Hepatic stellate cell (primary cell): ENCODE data around the gene MXD3.
"Not testable (repeated sequence)": the region's sequence is repeated elsewhere in the genome, so short reads cannot be mapped to it uniquely, and the experiment has no call there.

Experiments used
- DNase-seq: peaks from one replicate; pipeline ENCODE4 v3.0.0; 2011; ENCODE audit warnings: low spot score

Gene MXD3, protein sequence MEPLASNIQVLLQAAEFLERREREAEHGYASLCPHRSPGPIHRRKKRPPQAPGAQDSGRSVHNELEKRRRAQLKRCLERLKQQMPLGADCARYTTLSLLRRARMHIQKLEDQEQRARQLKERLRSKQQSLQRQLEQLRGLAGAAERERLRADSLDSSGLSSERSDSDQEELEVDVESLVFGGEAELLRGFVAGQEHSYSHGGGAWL

DNA sequence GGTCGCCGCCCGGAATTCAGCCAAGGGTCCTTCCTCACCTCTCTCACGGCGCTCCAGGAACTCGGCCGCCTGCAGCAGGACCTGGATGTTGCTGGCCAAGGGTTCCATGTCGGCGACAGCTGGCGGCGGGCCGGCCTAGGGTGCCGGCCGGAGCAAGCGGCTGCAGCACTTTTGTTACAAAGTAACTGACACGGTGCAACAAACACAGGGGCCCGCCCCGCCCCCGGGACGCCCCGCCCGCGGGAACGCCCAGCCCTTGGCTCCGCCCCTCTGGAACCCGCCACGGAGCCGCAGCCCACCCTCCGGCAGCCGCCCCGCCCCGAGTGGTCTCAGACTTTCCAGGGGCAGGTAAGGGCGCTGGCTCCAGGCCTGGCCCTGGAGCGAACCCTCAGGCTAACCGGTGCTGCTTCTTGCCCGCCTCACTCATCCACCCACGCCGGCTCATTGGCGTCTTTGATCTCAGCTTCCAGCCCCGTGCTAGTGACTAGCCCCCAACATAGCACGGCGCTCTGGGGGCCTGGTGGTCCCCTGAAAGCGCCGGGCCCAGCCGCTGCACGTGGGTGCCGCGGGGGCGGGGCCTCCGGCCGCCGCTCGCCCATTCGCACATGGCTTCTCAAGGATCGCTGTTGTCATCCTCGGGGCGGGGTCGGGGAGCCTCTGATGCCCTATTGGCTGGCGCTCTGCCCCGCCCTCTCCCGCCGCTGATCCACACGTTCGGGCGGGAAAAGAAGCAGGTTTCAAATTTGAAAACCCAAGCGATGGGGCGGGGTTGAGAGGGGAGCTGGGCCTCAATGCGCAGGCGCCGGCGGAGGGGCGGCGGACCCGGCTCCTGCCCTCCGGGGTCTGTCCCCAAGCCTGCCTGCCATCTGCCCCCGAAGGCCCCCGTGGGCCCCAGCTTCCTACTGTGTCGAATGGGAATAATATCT is at the start of gene MXD3:
Gene MXD3, minus strand, starts transcription at position 176 of the 926 bp plus-strand sequence. Its CDS starts 68 bp downstream, at position 108.
- peak; percentile 99 for DNase-seq

DNA sequence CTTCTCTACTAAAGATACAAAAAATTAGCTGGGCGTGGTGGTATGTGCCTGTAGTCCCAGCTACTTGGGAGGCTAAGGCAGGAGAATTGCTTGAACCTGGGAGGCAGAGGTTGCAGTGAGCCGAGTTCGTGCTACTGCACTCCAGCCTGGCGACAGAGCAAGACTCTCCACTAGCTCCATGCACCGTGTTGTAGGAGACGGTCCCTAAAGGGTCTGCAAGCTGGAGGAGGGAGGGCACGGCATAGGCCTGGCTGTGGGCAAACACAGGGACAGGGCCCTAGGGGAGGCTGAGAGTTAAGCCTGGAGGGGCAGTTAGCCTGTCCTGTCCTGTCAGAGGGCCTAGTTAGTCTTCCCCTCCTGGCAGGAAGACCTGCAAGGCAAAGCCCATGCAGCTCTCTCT is 49.0 kb upstream of the MXD3 start:
- not testable (repeated sequence) for DNase-seq

DNA sequence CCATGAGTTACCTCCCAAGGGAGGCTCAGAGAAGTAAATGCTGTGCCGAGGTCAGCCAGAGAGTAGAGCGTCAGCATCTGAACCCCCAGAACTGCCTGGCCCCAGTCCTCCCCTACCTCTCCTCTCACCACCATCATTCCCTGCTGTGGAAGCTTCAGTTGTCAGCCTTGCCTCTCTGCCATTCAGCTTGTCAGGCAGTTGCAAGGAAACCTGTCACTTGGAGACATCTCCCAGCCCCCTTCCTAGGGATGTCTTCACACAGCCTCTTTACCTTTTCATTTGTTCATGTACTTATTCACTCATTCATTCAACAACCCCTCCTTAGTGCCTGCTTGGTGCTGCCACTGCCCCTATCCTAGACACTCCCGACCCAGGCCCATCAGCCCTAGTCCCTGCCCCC is 48.2 kb upstream of the MXD3 start:
- DNase-seq, result no peak

DNA sequence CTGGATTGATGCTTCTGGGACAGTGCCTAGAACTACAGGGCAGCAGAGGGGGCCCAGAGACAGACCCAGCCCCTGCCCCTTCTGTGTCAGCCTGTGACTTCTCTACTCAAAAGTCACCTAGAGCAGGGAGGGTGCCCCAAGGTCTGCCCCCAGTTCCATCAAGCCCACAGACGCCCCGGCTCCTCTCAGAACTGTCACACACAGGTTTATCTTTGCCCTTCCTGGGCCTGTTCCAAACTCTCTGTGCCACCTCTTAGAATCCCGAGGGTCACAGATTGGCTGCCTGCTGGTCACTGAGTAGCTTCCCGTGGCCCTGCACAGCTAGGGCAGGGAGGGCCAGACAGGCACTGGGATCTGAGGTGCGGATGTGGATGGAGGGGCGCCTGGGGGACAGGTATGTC is 47.8 kb upstream of the MXD3 start:
- DNase-seq, result no peak

DNA sequence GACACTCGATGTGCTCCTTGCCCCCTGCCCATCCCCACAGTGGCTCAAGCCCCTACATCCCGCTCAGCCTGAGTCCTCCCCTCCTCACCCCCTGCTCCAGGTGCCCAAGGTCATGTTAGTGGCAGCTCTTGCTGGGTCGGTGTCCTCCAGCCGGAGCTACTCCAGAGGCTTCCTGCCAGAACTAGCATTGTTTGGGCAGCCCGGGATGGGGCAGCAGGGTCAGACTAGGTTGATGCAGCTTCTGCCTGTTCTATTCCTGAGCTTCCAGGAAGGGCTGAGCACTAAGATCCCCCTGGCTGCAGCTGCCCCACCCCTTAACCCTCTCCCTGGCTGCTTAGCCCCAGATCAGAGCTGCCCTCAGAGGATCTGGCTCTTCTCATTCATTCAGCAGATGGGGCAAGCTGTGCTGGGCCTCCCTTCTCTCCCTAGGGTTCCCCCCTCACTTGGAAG is 46.7 kb upstream of the MXD3 start:
- no peak for DNase-seq

DNA sequence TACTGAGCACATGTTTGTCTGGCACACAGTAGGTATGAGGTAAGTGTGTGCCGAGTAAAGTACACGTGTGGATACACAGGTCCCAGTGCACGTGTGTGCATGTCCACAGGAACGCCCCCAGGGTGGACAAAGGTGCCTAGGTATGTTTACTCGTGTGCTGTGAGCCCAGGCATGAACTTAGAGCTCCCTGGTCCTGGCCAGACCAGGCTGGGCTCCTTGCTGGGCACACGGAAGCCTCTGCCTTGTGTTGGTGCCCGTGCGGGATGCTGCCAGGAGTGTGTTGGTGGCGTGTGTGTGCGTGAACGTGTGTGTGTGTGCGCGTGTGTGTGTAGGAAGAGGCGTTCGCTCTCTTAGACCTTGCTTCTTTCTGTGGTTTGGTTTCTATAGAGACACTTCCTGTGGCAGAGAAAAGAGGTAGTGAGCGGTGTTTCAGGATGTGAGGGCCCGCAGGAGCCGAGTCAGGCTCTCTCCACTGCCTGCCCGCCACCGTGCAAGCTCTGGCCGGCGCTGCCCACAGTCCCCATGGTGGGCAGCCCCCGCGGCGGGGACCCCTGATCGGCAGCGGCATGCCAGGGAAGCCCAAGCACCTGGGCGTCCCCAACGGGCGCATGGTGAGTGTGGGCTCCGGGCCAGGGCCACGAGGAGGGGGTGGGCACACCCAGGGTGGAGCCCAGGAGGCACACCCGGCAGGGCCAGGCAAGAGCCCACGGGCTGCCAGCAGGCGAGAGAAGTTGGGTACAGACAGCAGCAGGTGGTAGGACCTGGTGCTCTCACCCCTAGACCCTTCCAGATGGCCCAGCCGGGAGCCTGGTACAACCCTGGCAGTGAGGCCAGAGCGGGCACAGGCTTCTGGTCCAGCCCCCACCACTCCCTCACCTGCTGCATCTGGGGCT is 46.0 kb upstream of the MXD3 start, which contains the start of gene RGS14:
Gene RGS14, plus strand, starts transcription at position 466 of the 893 bp plus-strand sequence. Its CDS starts 101 bp downstream, at position 567.
- peak; percentile 77 for DNase-seq

DNA sequence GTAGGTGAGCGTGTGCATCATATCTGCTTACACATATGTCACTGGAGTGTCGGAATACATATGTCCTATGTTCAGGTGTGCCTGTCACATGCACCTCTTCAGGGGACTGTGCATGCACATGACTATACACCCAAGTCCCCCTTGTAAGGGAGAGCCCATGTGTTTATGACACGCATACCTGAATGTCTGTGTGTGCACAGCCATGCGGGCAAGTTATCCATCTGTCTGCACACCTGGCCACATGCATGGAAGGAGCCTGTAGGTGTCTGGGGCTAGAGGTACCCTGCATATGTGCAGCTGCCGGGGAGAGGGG is 45.4 kb upstream of the MXD3 start:
- DNase-seq, result no peak

DNA sequence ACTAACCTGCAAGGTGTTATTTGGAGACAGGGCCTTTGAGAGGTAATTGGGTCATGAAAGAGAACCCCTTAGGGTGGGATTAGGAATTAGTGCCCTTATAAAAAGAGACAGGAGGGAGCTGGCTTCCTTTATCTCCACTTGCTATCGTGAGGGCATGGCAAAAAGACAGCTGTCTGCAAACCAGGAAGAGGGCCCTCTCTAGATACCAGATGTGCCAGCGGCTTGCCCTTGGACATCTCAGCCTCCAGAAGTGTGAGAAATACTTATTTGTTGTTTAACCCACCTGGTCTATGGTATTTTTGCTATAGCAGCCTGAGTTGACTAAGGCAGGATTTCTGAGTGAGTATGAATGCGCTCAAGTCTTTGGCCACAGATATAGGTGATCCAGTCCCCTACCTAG is 45.0 kb upstream of the MXD3 start:
- no peak for DNase-seq

DNA sequence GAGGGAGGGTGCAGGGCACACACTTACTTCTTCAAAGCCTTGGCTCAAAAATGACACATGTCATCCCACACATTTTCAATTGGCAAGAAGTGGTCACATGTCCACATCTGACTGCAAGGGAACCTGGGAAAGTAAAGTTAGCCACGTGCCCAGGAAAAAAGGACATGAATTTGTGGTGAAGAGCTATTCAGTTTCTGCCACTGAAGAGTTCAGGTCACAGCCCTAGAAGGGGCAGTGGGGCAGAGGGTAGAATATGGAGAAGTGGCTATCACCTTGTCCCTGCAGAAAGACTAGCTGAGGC is 44.1 kb upstream of the MXD3 start:
- DNase-seq, result no peak

DNA sequence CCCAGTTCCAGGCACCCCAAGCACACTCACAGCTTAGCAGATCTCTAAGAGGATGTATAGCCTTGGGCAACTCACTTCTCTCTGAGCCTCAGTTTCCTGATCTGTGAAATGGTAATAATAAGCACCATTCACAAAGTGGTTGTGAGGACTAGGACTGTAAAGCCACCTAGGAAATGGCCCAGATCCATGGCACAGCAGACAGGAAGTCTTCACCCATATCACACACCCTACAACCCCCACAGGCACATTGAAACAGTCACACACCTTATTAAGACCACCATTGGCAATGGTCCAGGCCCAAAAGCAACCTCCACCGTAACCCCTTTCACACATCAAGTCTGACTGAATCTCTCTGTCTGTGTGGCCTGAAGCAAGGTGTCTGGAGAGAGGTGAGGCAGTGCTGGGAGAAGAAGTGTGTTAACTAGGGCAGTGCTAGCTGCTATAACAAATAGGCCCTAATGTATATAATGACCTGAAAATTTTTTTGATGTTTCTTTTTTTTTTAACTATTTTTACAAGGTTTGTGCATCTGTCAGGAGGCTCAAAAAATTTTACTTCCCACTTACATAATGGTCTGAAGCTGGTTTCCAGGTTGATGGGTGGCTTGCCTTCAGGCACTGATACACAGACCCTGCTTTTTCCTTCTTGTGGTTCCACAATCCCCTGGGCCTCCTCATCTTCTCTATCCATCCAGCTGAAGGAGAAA is 43.6 kb upstream of the MXD3 start:
- no peak for DNase-seq

DNA sequence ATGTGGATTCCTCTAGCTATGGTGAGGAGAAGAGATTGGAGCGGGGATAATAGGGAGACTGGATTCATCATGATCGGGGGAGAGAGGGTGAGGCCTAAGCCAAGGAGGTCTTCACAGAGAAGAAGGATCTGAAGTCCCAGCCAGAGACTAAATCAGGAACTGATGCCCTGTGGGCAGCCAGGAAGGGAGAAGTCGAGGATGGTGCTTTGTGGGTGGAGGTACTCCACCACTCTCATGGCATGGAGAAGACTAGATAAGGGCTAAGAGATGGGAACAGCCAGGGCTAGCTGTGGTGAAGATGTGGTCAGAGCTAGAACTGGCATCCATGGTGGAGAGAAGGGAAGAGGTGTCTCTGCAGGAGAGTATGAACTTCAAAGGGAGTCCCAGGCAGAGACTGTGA is 43.0 kb upstream of the MXD3 start:
- DNase-seq, result no peak

DNA sequence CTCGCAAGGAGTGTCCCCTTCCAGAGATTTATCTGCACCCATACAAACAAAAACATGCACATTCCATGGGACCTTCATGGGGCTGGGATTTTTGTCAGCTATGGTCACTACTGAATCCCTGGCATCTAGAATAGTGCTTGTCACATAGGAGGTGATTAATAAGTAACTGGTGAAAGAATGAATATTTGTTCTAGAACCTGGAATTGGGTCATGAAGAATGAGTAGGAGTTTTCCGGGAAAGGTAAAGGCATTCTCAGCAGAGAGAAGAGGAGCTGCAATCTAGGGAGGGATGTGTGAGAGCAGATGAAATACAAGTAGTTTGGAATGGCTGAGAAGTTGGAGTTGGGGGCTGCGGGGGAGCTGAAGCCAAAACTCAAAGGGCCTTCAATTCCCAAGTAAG is 42.6 kb upstream of the MXD3 start:
- DNase-seq, result no peak

DNA sequence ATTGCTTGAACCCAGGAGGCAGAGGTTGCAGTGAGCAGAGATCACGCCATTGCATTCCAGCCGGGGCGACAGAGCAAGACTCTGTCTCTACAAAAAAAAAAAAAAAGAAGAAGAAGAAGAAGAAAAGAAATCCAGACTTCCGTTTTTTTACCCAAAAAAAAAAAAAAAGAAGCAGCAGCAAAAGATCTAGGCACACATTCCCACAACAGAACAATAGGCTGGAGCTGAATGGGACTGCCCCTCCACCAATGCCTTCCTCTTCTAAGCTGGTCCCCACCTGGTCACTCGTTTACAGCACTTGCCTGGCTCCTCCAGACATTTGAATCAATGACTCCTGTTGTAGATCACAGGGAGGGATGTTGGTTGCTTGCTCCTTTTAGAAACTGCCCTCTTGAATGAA is 41.4 kb upstream of the MXD3 start:
- DNase-seq, result no peak

DNA sequence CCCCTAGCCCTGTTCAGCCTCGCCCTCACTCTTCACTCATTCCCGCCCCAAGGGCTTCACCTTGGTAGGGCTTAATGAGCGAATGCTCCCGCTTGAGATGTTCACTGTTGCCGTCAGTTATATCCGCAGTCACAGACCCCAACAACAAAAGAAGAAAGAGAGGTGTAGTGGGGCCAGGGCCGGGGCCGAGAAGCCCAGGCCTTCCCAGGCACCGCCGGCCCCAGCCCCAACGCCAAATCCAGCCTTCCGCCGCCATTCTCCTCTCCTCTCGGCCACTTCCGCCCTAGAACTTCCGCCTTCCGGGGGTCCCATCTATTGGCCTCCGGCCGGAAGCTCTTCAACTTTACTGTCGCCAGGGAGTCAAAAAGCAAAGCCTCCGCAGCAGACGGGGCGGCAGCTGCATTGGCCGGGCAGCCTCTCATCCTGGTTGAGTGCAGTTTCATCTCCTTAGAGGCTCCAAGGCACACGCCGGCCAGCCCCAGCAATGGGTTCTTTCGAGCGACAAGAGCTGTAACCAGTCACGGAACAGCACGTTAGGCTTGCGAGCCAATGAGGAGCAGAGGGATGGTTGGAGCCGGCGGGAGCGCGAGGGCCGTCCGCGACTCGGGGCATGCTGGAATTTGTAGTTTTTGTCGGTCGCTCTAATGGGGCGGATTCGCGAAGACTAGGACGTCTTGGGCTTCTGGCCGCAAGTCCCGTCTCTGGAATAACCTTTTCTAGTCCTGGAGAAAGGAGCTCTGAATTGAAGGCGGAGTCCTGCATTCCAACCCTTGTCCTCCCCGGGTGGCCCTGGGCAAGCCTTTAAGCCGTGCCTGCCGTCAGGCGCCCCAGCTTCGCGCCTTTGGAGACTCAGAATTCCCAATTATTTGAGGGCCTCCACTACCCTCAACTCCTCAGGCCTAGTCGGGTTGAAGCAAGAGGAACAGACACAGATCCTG is 40.0 kb upstream of the MXD3 start, which contains the start of gene LMAN2:
Gene LMAN2, minus strand, starts transcription at position 277 of the 938 bp plus-strand sequence. Its CDS starts 21 bp downstream, at position 256.
- DNase-seq, result peak; percentile 99

DNA sequence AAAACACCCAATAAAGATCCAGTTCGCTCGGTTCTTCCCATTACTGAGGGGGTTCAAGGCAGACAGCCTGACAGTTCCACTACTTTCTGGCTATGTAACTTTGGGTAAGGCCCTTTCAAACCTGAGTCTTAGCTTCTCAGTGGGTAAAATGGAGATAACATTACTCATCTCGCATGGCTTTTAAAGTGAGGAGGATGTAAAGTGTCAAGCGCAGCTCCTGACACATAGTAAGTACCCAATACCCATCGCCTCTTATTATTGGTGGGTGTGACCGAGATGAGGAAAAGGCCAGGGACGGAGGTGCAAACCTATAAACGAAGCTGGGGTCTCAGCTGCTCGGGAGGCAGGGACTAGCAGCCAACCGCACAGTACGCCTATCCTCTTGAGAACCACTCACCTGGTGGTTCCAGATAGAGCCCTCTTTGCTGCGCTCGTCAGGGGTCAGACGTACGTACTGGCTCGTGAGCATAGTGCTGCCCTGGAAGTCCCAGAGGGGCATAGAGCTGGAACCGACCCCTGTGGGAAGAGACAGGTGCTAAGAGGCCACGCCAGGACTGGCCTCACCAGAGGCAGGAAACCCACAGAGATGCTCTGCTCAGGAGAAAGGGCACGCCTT is 39.2 kb upstream of the MXD3 start:
- DNase-seq, result no peak

DNA sequence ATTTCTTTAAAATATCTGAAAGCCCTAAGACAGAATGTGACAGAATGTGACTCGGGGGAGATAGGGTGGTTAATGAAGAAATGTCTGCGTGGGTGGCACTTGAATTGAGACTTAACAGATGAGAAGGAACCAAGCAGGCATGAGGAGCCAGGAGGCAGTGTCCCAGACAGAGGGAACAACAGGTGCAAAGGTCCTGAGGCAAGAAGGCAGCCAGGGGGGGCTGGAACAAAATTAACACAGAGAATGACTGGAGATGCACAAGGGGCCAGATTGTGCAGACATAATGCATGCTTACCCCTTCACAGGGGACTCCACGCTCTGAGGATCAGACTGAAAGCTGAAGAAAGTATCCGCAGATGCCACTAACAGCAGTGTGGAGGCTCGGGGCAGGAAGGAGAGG is 38.1 kb upstream of the MXD3 start:
- DNase-seq, result no peak

DNA sequence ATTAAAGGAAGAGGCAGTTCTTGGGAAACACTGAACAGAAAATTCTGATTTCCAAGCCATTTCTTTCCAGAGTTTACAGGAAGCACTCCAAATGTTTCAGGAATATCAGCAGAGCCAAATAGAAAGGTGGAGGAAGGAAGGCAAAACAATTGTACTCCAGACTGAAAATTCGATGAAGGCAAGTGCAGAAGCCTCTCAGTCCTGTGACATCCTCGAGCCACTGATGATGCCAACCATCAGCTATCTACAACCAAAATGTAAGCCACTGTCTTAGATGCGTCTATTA is 37.6 kb upstream of the MXD3 start:
- DNase-seq, result no peak

DNA sequence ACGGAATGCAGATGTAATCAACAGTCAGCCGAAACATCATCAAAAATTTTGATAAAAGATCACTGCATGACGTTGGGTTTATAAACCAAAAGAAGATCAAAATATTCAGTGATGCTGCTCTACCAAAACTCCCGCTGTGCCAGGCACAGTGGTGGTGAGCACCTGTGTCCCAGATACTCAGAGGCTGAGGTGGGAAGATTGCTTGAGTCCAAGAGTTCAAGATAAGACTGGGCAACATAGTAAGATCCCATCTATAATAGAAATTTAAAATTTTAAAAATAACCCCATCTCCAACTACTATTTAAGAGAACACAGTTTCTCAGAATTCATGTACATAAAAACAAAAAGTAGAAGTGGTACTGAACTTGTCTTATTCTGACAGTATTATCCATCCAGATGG is 36.0 kb upstream of the MXD3 start:
- no peak for DNase-seq

DNA sequence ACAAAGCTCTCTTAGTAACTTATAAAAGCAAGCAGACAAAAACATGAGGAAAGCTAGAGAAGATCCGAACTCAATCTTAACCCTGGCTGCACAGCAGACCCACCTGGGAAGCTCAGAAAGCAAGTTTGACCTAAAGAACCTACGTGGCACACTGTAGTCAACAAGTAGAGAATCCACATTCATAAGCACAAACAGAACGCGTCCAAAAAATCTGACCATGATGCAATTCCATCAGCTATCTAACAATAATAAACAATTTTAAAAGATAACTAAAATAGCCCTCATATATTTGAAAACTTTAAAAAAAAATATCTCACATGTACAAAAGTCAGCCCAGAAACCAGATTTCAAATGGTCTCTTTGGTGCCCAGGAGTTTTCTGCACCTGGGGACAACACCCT is 35.1 kb upstream of the MXD3 start:
- DNase-seq, result no peak

DNA sequence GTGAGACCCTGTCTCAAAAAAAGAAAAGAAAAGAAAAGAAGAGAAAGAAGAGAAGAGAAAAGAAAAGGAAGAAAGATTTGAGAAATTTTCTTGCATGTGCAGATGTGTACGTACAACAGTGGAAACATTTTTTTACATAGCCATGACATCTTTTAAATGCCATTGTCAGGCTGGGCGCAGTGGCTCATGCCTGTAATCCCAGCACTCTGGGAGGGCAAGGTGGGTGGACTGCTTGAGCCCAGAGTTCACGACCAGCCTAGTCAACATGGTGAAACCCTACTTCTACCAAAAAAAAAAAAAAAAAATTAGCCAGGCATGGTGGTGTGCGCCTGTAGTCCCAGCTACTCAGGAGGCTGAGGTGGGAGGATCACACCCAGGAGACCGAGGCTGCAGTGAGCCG is 33.2 kb upstream of the MXD3 start:
- DNase-seq, result no peak

DNA sequence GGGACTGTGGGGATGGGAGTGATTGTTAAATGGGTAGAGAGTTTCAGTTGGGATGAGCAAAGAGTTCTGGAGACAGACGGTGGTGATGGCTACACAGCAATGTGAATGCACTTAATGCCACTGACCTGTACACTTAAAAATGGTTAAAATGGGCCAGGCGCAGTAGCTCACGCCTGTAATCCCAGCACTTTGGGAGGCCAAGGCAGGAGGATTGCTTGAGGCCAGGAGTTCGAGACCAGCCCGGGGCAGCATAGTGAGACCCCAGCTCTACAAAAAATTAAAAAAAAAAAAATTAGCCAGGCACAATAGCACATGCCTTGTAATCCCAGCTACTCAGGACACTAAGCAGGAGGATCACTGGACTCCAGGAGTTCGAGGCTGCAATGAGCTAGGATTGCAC is 32.1 kb upstream of the MXD3 start:
- DNase-seq, result no peak
